IMR-90 (cell line): Measurements from ENCODE around the gene ALKBH2. TPM values are rescaled to one million over a fixed set of nuclear protein-coding genes. Genes with fewer than 3 reads are reported as not detected.

Experiments used
- ATAC-seq: fragments of 200-7000 bp; cut with Tn5 transposase; 2 replicates; pipeline ENCODE4 v1.9.1; 2020; ENCODE audit warnings: low read depth, mild to moderate bottlenecking, moderate library complexity
- BruUV-seq: library from RNA; stranded (reverse); fragments of 400-500 nt; replicated peaks from 2 replicates; lab custom pipeline; 2021; lab: Mats Ljungman, UMichigan
- CTCF ChIA-PET: fragments of 300-600 bp; formaldehyde crosslinking; extraction: SDS; loops from one replicate; lab custom pipeline; 2021; ENCODE audit warnings: antibody characterized with exemption; lab: Yijun Ruan, JAX
- POLR2A ChIA-PET: fragments of 300-600 bp; sonication (Branson Sonifier 250); formaldehyde crosslinking; loops from one replicate; lab custom pipeline; 2022; ENCODE audit warnings: antibody characterized with exemption; ENCODE audit not compliant: unreplicated experiment; lab: Charles Lee
- DNase-seq: peaks from one replicate; pipeline ENCODE4 v3.0.0; 2013
- H2AFZ ChIP-seq: replicated peaks from 2 replicates; pipeline ENCODE3; 2013; ENCODE audit warnings: low read length, mild to moderate bottlenecking; ENCODE audit not compliant: poor library complexity
- H2AK5ac ChIP-seq: 2 replicates; pipeline ENCODE4 v1.6.1; 2013; ENCODE audit warnings: low read depth, low read length, inconsistent platforms
- H2AK9ac ChIP-seq: replicated peaks from 2 replicates; pipeline ENCODE3; 2013; ENCODE audit warnings: mild to moderate bottlenecking, low read depth, low read length, moderate library complexity; ENCODE audit not compliant: poor library complexity
- H2BK120ac ChIP-seq: 2 replicates; pipeline ENCODE4 v1.6.1; 2013; ENCODE audit warnings: low read depth, low read length, inconsistent platforms
- H2BK15ac ChIP-seq: 3 replicates; pipeline ENCODE4 v1.6.1; 2013; ENCODE audit warnings: low read depth, low read length, inconsistent platforms
- H2BK20ac ChIP-seq: 2 replicates; pipeline ENCODE4 v1.6.1; 2013; ENCODE audit warnings: low read depth, mild to moderate bottlenecking, inconsistent platforms, low read length, moderate library complexity
- H2BK5ac ChIP-seq: 2 replicates; pipeline ENCODE4 v1.6.1; 2013; ENCODE audit warnings: mild to moderate bottlenecking, low read depth, low read length, inconsistent platforms; ENCODE audit not compliant: poor library complexity, severe bottlenecking
- H3K14ac ChIP-seq: replicated peaks from 2 replicates; pipeline ENCODE4 v1.6.1; 2013; ENCODE audit warnings: low read depth, low read length, inconsistent platforms
- H3K18ac ChIP-seq: 2 replicates; pipeline ENCODE4 v1.6.1; 2013; ENCODE audit warnings: low read depth, low read length, control low read depth
- H3K23ac ChIP-seq: 2 replicates; pipeline ENCODE4 v1.6.1; 2013; ENCODE audit warnings: low read depth, low read length, inconsistent platforms
- H3K27ac ChIP-seq: 2 replicates; pipeline ENCODE4 v1.5.1; 2013; ENCODE audit warnings: mild to moderate bottlenecking, control low read depth, low read length; ENCODE audit not compliant: insufficient read depth
- H3K27me3 ChIP-seq: 2 replicates; pipeline ENCODE4 v1.6.1; 2013; ENCODE audit warnings: low read length; ENCODE audit not compliant: control insufficient read depth, insufficient read depth
- H3K36me3 ChIP-seq: 2 replicates; pipeline ENCODE4 v1.6.1; 2013; ENCODE audit warnings: low read length, mixed read lengths; ENCODE audit not compliant: control insufficient read depth, insufficient read depth
- H3K4ac ChIP-seq: 2 replicates; pipeline ENCODE4 v1.6.1; 2013; ENCODE audit warnings: low read depth, low read length, inconsistent platforms
- H3K4me1 ChIP-seq: 2 replicates; pipeline ENCODE4 v1.6.1; 2013; ENCODE audit warnings: low read length, mixed read lengths; ENCODE audit not compliant: control insufficient read depth, insufficient read depth
- H3K4me2 ChIP-seq: 2 replicates; pipeline ENCODE4 v1.6.1; 2013; ENCODE audit warnings: low read depth, mild to moderate bottlenecking, control low read depth, low read length, moderate library complexity
- H3K4me3 ChIP-seq: 2 replicates; pipeline ENCODE4 v1.5.1; 2013; ENCODE audit warnings: low read depth, mild to moderate bottlenecking, control low read depth, low read length, moderate library complexity; ENCODE audit not compliant: insufficient read depth
- H3K56ac ChIP-seq: 2 replicates; pipeline ENCODE4 v1.6.1; 2013; ENCODE audit warnings: low read length, inconsistent platforms; ENCODE audit not compliant: insufficient read depth; ENCODE audit errors: extremely low read depth
- H3K79me1 ChIP-seq, 2 experiments: 2 replicates each; pipeline ENCODE4 v1.6.1; 2013; ENCODE audit warnings: low read length in 2 of 2, inconsistent platforms in 1 of 2, low read depth in 1 of 2
- H3K9ac ChIP-seq: 2 replicates; pipeline ENCODE4 v1.6.1; 2013; ENCODE audit warnings: low read depth, low read length, control low read depth
- H3K9me1 ChIP-seq: 2 replicates; pipeline ENCODE4 v1.6.1; 2013; ENCODE audit warnings: low read length, inconsistent platforms; ENCODE audit not compliant: insufficient read depth
- H3K9me3 ChIP-seq: 2 replicates; pipeline ENCODE4 v1.6.1; 2013; ENCODE audit warnings: low read length; ENCODE audit not compliant: control insufficient read depth, insufficient read depth
- H4K20me1 ChIP-seq: 2 replicates; pipeline ENCODE4 v1.6.1; 2013; ENCODE audit warnings: low read length, inconsistent platforms; ENCODE audit not compliant: insufficient read depth
- H4K5ac ChIP-seq: 2 replicates; pipeline ENCODE4 v1.6.1; 2013; ENCODE audit warnings: mild to moderate bottlenecking, low read depth, low read length, control low read depth
- H4K8ac ChIP-seq, 2 experiments: 2 replicates each; pipeline ENCODE4 v1.6.1; 2013; ENCODE audit warnings: low read depth in 2 of 2, low read length in 2 of 2, control low read depth in 1 of 2, inconsistent platforms in 1 of 2
- H4K91ac ChIP-seq: 2 replicates; pipeline ENCODE4 v1.6.1; 2013; ENCODE audit warnings: low read depth, low read length, inconsistent platforms; ENCODE audit not compliant: insufficient read depth
- BHLHE40 ChIP-seq: fragments of 150-350 bp; IDR thresholded peaks from 2 replicates; pipeline ENCODE4 v1.6.1; 2016; ENCODE audit warnings: mild to moderate bottlenecking, low read depth, low read length
- CHD1 ChIP-seq: IDR thresholded peaks from 2 replicates; pipeline ENCODE4 v1.6.1; 2012; ENCODE audit warnings: low read depth, low read length, improper control_type of control experiment
- CTCF ChIP-seq: conservative IDR thresholded peaks from 2 replicates; pipeline ENCODE4 v1.5.1; 2012; ENCODE audit warnings: mild to moderate bottlenecking, low read depth, low read length, improper control_type of control experiment
- FOS ChIP-seq: fragments of 150-350 bp; IDR thresholded peaks from 2 replicates; pipeline ENCODE4 v1.6.1; 2016; ENCODE audit warnings: low read depth, low read length
- MAFK ChIP-seq: IDR thresholded peaks from 2 replicates; pipeline ENCODE4 v1.6.1; 2012; ENCODE audit warnings: low read depth, low read length, improper control_type of control experiment
- MAZ ChIP-seq: IDR thresholded peaks from 2 replicates; pipeline ENCODE4 v1.6.1; 2012; ENCODE audit warnings: low read depth, mild to moderate bottlenecking, low read length, improper control_type of control experiment, moderate library complexity, borderline replicate concordance
- MXI1 ChIP-seq: IDR thresholded peaks from 2 replicates; pipeline ENCODE4 v1.6.1; 2012; ENCODE audit warnings: low read depth, mild to moderate bottlenecking, low read length, moderate library complexity, borderline replicate concordance
- NFE2L2 ChIP-seq: fragments of 150-350 bp; IDR thresholded peaks from 2 replicates; pipeline ENCODE4 v1.6.1; 2016; ENCODE audit warnings: low read depth, mild to moderate bottlenecking, low read length
- RAD21 ChIP-seq: IDR thresholded peaks from 2 replicates; pipeline ENCODE4 v1.6.1; 2012; ENCODE audit warnings: low read length, improper control_type of control experiment
- RCOR1 ChIP-seq: IDR thresholded peaks from 2 replicates; pipeline ENCODE4 v1.6.1; 2012; ENCODE audit warnings: mild to moderate bottlenecking, low read length, improper control_type of control experiment; ENCODE audit not compliant: insufficient replicate concordance
- RFX5 ChIP-seq: IDR thresholded peaks from 2 replicates; pipeline ENCODE4 v1.8.0; 2012; ENCODE audit warnings: low read depth, mild to moderate bottlenecking, low read length, moderate library complexity
- SMC3 ChIP-seq: fragments of 150-350 bp; IDR thresholded peaks from 2 replicates; pipeline ENCODE4 v1.6.1; 2016; ENCODE audit warnings: low read depth, mild to moderate bottlenecking, antibody characterized with exemption, low read length, moderate library complexity
- WGBS, 2 experiments: methylation state at CpG; one replicate each; pipeline versions ENCODE4 v1.1.5 to v1.1.7; 2013; ENCODE audit warnings: missing lambda C conversion rate in 2 of 2; ENCODE audit not compliant: insufficient read length in 1 of 2; ENCODE audit errors: extremely low coverage in 2 of 2; 5-methylcytosine and 5-hydroxymethylcytosine counted together
- dilution Hi-C: fragments of 300-500 bp; cut with HindIII; formaldehyde crosslinking; loops from one replicate; pipeline ENCODE4 v1.14.3; 2018; ENCODE audit warnings: low sequenced_read_pairs; ENCODE audit not compliant: unreplicated experiment
- in situ Hi-C: fragments of 300-500 bp; cut with MboI; formaldehyde crosslinking; loops from 3 replicates; pipeline ENCODE4 v1.14.3; 2019; ENCODE audit warnings: low sequenced_read_pairs, inconsistent platforms, mixed read lengths
- intact Hi-C: fragments of 100-400 bp; cut with micrococcal nuclease; formaldehyde crosslinking; loops from 2 replicates; pipeline ENCODE4 v1.10.0; 2022
- polyA plus RNA-seq, 3 experiments: library from polyadenylated mRNA; depleted of rRNA; stranded (reverse); fragments of >200 nt; gene quantifications; 2 replicates each; pipeline ENCODE4 v1.2.3, GENCODE V29; 2012; ENCODE audit warnings: low replicate concordance in 1 of 3
- total RNA-seq: library from RNA; depleted of rRNA; stranded (reverse); fragments of >200 nt; gene quantifications from 2 replicates; pipeline ENCODE4 v1.2.3, GENCODE V29; 2012
- TF ChIP-seq, protein P1 (sequence below): fragments of 150-350 bp; IDR thresholded peaks from 2 replicates; pipeline ENCODE4 v1.6.1; 2016; ENCODE audit warnings: low read depth, mild to moderate bottlenecking, low read length, moderate library complexity, borderline replicate concordance

ALKBH2 gene
- total and polyA plus RNA-seq, 2 of the 4 experiments (the other 2 are of a cell fraction) = 14.9 to 17.8 TPM

DNA sequence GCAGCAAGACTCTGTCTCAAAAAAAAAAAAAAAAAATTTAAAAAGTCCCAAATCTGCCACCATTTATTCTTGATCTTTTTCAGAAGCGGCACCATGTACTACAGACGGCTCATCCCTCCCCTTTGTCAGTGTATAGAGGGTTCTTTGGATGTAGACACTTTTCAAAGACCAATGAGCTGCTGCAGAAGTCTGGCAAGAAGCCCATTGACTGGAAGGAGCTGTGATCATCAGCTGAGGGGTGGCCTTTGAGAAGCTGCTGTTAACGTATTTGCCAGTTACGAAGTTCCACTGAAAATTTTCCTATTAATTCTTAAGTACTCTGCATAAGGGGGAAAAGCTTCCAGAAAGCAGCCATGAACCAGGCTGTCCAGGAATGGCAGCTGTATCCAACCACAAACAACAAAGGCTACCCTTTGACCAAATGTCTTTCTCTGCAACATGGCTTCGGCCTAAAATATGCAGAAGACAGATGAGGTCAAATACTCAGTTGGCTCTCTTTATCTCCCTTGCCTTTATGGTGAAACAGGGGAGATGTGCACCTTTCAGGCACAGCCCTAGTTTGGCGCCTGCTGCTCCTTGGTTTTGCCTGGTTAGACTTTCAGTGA lies 16.6 kb upstream of the ALKBH2 start:
- H3K14ac ChIP-seq = no peak overlapping the region
- H3K4ac ChIP-seq = no peak overlapping the region
- dilution Hi-C loops (no loop called here), in situ Hi-C loops (loop anchor here (5.0 kb wide), 1 partner anchor 277 kb away; no protein-coding TSS in a partner anchor), intact Hi-C loops (no loop called here)
- no peak overlapping the region for H4K8ac ChIP-seq
- no peaks in the 10 kb centered on the region for H3K4me1 ChIP-seq
- H3K9me1 ChIP-seq = peaks cover 5% of the 10 kb centered on the region; the same call in 1 of the 2 replicates
- peak overlapping the region; percentile 72 for H2AK9ac ChIP-seq
- BruUV-seq = TSS peak; percentile 77
- ChIA-PET POLR2A (interaction anchor here (0.6 kb wide), 1 partner anchor 11 kb away, joined by 3 read pairs; no protein-coding TSS in a partner anchor), CTCF (interaction anchor here (0.6 kb wide), 1 partner anchor 361 kb away, joined by 3 read pairs; no protein-coding TSS in a partner anchor)
- no peaks in the 10 kb centered on the region for H3K9me3 ChIP-seq
- H3K36me3 ChIP-seq = peaks cover 22% of the 10 kb centered on the region
- H3K56ac ChIP-seq = no peak overlapping the region
- H2AFZ ChIP-seq = peak overlapping the region; percentile 66
- H3K9ac ChIP-seq = no peak overlapping the region
- no peak overlapping the region for H4K91ac ChIP-seq
- no peak overlapping the region for H2BK15ac ChIP-seq
- WGBS, 2 experiments = no CpG with 5 or more reads among the region's 6 CpGs
- no peak overlapping the region for H4K5ac ChIP-seq
- no peak overlapping the region for H3K4me3 ChIP-seq
- ATAC-seq (no peak), DNase-seq (no peak)
- H3K23ac ChIP-seq = no peak overlapping the region
- H3K4me2 ChIP-seq = no peak overlapping the region
- TF ChIP-seq BHLHE40 (no peak), RAD21 (no peak), CTCF (no peak), MAZ (no peak), FOS (no peak), CHD1 (no peak), RCOR1 (no peak), SMC3 (no peak), RFX5 (no peak), NFE2L2 (no peak), MAFK (no peak), MXI1 (no peak)
- TF ChIP-seq, protein P1, sequence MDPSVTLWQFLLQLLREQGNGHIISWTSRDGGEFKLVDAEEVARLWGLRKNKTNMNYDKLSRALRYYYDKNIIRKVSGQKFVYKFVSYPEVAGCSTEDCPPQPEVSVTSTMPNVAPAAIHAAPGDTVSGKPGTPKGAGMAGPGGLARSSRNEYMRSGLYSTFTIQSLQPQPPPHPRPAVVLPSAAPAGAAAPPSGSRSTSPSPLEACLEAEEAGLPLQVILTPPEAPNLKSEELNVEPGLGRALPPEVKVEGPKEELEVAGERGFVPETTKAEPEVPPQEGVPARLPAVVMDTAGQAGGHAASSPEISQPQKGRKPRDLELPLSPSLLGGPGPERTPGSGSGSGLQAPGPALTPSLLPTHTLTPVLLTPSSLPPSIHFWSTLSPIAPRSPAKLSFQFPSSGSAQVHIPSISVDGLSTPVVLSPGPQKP = no peak
- H2BK120ac ChIP-seq = no peak overlapping the region
- no peak overlapping the region for H3K18ac ChIP-seq
- no peak overlapping the region for H2BK20ac ChIP-seq
- H2AK5ac ChIP-seq = no peak overlapping the region
- H3K27me3 ChIP-seq = no peaks in the 10 kb centered on the region
- peaks cover 0 to 5% of the 10 kb centered on the region in 2 experiments; a peak in 1 of 4 replicates for H3K79me1 ChIP-seq
- H2BK5ac ChIP-seq = no peak overlapping the region
- H4K20me1 ChIP-seq = no peaks in the 10 kb centered on the region
- H3K27ac ChIP-seq = no peak overlapping the region
